Retina (tissue), 1 donor: ENCODE measurements around the gene RNF7.
A peak's percentile ranks its signal among the peaks of the same experiment; 100 is the strongest.
"Not testable (repeated sequence)": the region's sequence is repeated elsewhere in the genome, so short reads cannot be mapped to it uniquely, and the experiment has no call there.

Experiments used
- DNase-seq: peaks from one replicate; pipeline ENCODE4 v3.0.0-alpha.2; 2016

RNF7 gene

DNA sequence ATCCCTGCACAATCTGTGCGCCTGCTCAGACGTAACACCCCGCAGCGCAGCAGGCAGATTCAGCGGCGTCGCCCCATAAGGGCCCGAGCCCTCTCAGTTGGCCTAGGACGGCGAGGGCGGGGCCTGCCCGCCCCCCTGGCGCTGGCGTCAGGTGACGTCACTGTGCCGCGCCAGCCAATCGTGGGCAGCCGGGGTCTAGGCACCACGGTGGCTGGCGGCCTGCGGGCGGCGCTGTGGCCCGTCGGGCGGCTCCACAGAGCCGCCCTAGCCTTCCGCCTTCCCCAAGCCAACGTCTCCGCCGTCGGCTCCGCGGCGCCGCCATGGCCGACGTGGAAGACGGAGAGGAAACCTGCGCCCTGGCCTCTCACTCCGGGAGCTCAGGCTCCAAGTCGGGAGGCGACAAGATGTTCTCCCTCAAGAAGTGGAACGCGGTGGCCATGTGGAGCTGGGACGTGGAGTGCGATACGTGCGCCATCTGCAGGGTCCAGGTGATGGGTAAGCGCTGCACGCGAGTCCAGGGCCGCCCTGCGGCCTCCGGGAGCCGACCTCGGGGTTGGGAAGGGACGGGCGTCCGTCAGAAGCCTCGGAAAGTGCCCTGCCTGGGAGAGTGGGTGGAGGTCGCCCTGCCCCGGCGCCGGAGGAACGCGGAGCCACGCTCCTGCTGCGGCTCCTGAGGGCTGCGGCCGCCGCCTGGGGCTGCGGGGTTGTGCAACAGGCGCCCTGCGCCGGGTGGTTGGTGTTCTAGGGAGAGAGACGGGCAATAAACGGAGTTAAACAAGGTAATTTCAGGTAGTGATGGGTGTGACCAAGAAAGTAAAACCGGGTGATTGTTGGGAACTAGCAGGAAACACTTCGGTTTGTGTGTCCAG is at the start of gene RNF7:
RNF7 (plus strand) TSS at position 277 of the 869 bp plus-strand sequence; CDS start at position 321, 44 bp downstream.
- peak; percentile 99 for DNase-seq

DNA sequence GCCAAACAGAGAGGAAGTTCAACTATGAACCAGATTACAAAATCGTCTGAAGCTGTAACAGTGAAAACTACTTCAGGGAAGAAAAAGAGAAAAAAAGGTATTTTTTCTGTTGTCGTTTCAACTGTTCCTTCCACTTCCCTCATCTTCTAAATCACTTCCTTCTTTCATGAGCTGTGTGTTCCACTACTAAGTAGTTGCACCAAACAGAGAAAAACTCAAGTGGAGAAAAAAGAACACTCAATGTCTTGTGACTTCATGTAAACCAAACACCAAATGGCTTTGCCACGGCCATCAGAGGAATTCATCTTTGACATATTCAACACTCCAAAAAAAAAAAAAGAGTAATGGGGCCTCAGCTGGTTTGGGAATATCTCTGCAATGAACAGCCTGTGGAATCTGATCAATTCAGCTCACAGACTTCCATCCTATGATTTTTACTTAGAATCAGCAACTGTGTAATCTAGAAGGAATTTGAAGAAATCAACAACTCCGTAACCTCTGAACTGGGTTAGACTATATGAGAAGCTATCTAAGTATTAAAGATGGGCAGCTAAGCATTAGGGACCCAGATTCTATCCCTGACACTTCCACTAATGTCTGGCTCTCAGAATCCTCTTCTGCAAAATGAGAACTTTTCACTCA is 47.5 kb upstream of the RNF7 start:
- DNase-seq = no peak

DNA sequence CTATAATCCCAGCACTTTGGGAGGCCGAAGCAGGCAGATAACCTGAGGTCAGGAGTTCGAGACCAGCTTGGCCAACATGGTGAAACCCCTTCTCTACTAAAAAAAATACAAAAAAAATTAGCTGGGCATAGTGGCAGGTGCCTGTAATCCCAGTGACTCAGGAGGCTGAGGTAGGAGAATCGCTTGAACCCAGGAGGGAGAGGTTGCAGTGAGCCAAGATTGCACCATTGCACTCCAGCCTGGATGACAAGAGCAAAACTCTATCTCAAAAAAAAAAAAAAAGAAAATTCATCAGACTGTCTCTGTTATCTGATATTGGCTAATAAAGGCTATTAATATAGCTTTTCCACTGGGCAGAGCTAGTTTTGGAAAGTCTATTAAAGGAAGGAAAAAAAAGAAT is 46.6 kb upstream of the RNF7 start:
- not testable (repeated sequence) for DNase-seq

- not testable (repeated sequence) for DNase-seq
Measured at GRCh38 chr3:141692973-141693372, 45.1 kb upstream of the RNF7 start.

DNA sequence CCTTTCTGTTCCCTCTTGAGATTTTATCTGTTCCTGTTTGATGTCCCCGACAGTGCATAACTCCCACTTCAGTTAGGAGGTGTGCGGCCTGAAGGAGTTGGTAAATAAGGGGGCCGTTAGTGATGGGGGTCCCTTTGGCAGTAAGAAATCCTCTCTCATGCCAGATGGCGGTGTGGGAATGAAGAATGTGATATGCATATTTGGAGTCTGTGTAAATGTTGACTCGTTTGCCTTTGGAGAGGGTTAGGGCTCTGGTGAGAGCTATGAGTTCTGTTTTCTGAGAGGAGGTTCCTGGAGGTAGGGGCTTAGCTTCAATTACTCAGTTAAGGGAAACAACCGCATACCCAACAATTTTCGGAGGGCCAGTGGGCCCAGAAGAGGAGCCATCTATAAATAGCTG is 38.8 kb upstream of the RNF7 start:
- DNase-seq = no peak

GRCh38 chr3:141699897-141700296 is 38.2 kb upstream of the RNF7 start:
- no peak for DNase-seq

- DNase-seq = not testable (repeated sequence)
Measured at GRCh38 chr3:141703367-141703766, 34.7 kb upstream of the RNF7 start.

DNA sequence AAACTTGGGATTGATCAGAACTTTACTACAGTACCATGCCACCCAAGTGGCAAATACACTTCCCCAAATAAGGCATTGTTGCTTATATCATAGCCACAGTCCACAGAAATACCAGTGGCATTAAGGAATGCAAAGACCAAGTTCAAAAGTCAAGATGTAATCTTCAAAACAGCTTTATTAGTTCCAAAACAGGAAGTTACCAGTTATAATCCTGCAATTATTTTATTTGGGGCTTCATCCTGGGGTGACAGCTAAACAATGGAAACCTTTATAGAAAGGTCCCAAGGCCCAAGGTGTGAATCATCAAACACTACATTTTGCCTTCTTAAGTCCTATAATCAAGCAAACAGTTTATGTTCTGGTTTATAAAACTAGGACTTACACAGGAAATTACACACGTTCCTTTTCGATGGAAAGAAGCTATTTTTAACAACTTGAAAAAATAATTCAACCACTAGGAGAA is 30.3 kb upstream of the RNF7 start:
- no peak for DNase-seq

GRCh38 chr3:141708367-141708766 is 29.7 kb upstream of the RNF7 start:
- no peak for DNase-seq

- no peak for DNase-seq
Measured at GRCh38 chr3:141709126-141709770, 28.9 kb upstream of the RNF7 start.

- no peak for DNase-seq
Measured at GRCh38 chr3:141710121-141710520, 28.0 kb upstream of the RNF7 start.

- no peak for DNase-seq
Measured at GRCh38 chr3:141710888-141711616, 27.0 kb upstream of the RNF7 start.

GRCh38 chr3:141714671-141715070 is 23.4 kb upstream of the RNF7 start:
- no peak for DNase-seq

DNA sequence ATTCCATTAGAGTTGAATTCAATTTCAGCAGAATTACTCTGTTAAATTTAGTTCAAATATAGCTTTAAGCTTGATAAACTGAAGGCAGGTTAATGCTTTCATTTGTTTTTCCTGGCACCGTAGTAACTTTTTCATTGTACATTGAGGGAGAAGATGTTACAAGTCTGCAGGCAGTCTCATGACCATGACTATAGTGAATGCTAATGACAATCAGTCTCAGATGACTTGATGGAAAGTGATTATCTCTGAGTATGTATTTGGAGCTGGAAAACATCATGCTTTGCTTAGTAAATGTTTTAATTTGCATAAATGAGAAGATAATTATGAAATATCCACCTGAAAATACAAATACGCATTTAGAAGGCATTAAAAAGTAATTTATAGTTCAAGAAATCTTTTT is 16.0 kb upstream of the RNF7 start:
- DNase-seq = no peak

DNA sequence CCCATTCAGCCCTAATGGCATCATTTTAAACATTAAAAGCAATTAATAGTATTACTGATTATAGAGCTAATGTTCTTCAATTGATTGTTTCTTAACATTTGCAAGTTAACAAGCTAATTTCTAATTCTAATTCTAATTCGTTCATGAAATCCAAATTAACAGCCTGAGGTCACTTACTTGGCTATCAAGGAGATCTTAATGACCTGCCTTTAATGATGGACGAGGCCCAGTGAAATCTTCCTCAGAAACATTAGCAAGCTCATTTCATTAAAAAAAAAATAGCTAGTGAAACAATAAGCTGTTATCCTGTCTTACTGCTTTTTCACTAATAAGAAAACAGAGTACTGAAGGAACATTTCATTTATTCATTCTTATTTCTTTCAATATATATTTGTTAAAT is 15.4 kb upstream of the RNF7 start:
- no peak for DNase-seq

GRCh38 chr3:141723255-141723654 is 14.8 kb upstream of the RNF7 start:
- DNase-seq = no peak

DNA sequence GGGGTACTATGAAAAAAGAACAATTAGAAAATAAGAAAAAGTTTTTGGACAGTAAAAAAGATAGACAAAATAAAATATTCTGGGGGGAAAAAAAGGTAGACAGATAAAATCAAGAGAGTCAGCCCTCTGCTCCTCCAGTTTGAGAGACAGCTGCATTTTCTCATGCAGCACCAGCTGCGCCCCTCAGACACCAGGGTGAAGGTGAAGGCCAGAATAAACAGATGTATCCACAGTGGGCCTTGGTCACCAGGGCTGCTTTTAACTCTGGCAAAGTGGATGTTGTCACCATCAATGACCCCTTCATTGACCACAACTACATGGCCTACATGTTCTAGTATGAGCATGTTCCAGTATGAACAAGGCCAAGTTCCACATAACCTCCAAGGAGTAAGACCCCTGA is 13.9 kb upstream of the RNF7 start:
- no peak for DNase-seq

- DNase-seq = no peak
Measured at GRCh38 chr3:141725036-141725435, 13.1 kb upstream of the RNF7 start.

GRCh38 chr3:141726483-141726882 is 11.6 kb upstream of the RNF7 start:
- no peak for DNase-seq

DNA sequence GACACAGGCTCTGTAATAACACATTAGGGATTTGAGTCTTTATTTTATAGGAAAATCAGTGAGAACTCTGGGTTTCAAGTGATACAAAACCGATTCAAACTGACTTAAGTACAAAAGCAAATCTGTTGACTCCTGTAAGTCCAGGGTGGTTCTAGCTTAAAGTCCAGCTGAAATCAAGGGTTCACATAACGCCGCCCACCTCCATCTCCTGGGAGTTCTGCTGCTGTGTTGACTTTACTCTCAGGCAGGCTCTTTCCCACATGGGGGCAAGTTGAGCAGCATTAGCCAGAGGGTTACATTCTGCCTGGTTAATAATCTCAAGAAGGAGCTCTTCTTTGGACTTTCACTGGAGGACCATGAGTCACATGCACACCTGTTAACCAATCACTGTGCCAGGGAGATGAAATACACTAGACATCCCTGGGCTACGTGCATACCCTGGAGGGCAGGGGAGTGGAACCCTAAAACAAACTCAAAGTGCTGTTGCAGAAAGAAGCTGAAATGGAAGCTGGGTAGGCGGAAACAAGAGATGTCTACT is 9.7 kb upstream of the RNF7 start:
- no peak for DNase-seq

DNA sequence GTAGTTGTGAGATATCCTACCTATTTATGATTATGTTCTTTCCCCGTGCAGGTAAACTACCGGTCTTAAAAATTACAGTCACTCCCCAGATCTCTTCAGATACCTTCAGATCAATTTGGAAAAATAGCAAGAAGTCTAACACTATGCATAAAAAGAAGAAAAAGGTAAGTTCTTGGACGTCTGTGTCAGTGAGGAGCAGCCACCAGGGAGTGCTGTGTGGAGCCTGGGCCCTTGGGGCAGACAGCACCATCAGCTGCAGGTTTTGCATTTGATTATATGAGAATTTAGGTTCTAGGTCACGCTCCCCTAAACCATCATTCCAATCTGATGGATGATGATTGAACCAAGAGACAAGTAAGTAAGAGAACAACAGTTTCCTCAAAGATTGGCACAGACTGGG is 8.9 kb upstream of the RNF7 start:
- DNase-seq = no peak

DNA sequence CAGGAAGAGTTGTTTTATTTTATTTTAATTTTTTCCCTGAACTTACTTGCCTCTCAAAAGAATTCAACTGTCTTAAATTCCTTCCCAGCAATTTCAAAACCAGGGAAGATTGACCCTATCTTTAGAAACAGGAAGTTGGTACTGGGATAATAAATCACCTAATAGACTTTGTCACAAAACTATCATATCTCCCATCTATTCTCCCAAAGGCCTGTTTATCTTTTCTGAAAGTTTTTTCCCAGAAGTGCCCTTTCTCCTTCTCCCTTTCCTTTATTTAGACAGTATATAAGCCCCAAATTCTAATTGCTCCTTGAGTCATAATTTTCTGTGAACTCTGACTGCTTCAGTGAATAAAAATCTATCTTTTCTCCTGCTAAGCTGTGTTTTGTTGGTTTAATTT is 2.9 kb upstream of the RNF7 start:
- no peak for DNase-seq
